ENCODE measurements around the gene CD2AP. TPM values are rescaled to one million over a fixed set of nuclear protein-coding genes. Genes with fewer than 3 reads are reported as not detected.

CD2AP gene
- total and polyA plus RNA-seq, 2 of the 8 experiments (the other 6 are each of a cell fraction or from before 2014, with no cell fraction given): 8.6 to 75.6 TPM

- TF ChIP-seq SP2 (IDR thresholded peaks at IDR 0.05; ENCODE audit: low read length) (no peak), EP300 (IDR thresholded peaks at IDR 0.05; ENCODE audit: borderline replicate concordance in 1 of 2, low read depth in 2 of 2, low read length in 2 of 2) (no peak), USF2 (IDR thresholded peaks at IDR 0.05; ENCODE audit: low read length) (no peak), SP4 (IDR thresholded peaks at IDR 0.05; ENCODE audit: low read length) (no peak)
Observed at GRCh38 chr6:47665112-47665511, 187.5 kb downstream of the CD2AP start (continued).
